Gastroesophageal sphincter (tissue), 4 donors: ENCODE data around the gene HMGN1. TPM values are rescaled to one million over a fixed set of nuclear protein-coding genes. Genes with fewer than 3 reads are reported as not detected.

Experiments used
- ATAC-seq: fragments of 150-250 bp; one replicate; pipeline ENCODE4 v1.9.1; 2016; ENCODE audit warnings: mild to moderate bottlenecking, moderate library complexity
- H3K27ac ChIP-seq, 4 donors: fragments of 200-600 bp; sonication (generic) in 3 of 4; 1 replicate in 3 of 4; 2 replicates in 1 of 4; pipeline ENCODE4 v1.5.1; 2016 to 2019
- H3K27me3 ChIP-seq: fragments of 200-600 bp; sonication (generic); one replicate; pipeline ENCODE4 v1.5.1; 2019
- H3K36me3 ChIP-seq, 2 donors: fragments of 200-600 bp; sonication (generic); one replicate each; pipeline ENCODE4 v1.5.1; 2019; ENCODE audit warnings: control low read depth in 1 of 2
- H3K4me1 ChIP-seq, 3 donors: fragments of 200-600 bp; sonication (generic); 1 replicate in 2 of 3; 2 replicates in 1 of 3; pipeline ENCODE4 v1.5.1; 2016 to 2019; ENCODE audit warnings: control low read depth in 2 of 3
- H3K4me3 ChIP-seq, 2 donors: fragments of 200-600 bp; sonication (generic); one replicate each; pipeline ENCODE4 v1.5.1; 2019; ENCODE audit warnings: mild to moderate bottlenecking in 1 of 2, moderate library complexity in 1 of 2
- H3K9me3 ChIP-seq, 3 donors: fragments of 200-600 bp; sonication (generic); one replicate each; pipeline ENCODE4 v1.5.1; 2017 to 2019; ENCODE audit warnings: control low read depth in 2 of 3
- CTCF ChIP-seq, 4 experiments: fragments of 200-600 bp in 2 of 4; fragments of 450-650 bp in 2 of 4; sonication (generic) in 1 of 4; IDR thresholded peaks; one replicate each; pipeline ENCODE4 v1.5.1; 2017 to 2019; ENCODE audit warnings: antibody characterized with exemption in 4 of 4, mild to moderate bottlenecking in 2 of 4, moderate library complexity in 2 of 4
- EP300 ChIP-seq: sonication (generic); formaldehyde crosslinking; IDR thresholded peaks from one replicate; pipeline ENCODE4 v1.6.1; 2017; ENCODE audit warnings: antibody characterized with exemption, mild to moderate bottlenecking
- POLR2A ChIP-seq, 2 donors: fragments of 450-650 bp; IDR thresholded peaks; one replicate each; pipeline ENCODE4 v1.6.1; 2017; ENCODE audit warnings: antibody characterized with exemption in 2 of 2, mild to moderate bottlenecking in 2 of 2, moderate library complexity in 1 of 2
- POLR2AphosphoS5 ChIP-seq: sonication (generic); formaldehyde crosslinking; IDR thresholded peaks from one replicate; pipeline ENCODE4 v1.6.1; 2017; ENCODE audit warnings: antibody characterized with exemption
- WGBS, 2 donors: methylation state at CpG; one replicate each; pipeline ENCODE4 v1.1.5; 2018; ENCODE audit warnings: low coverage in 1 of 2; 5-methylcytosine and 5-hydroxymethylcytosine counted together
- total RNA-seq, 4 donors: library from RNA; depleted of rRNA; stranded (reverse); fragments of >200 nt; gene quantifications; one replicate each; pipeline ENCODE4 v1.1.0, GENCODE V29; 2016

HMGN1 gene
- total RNA-seq, 4 donors from 2014 or later = 69.0 to 117 (median 80.8) TPM

- Histone ChIP-seq H3K9me3 (no peaks in the 10 kb centered on the region), H3K27me3 (no peaks in the 10 kb centered on the region), H3K36me3 (peaks cover 0 to 35% of the 10 kb centered on the region in 2 donors), H3K27ac (peak overlapping the region in 3 of 4 donors; percentile 79 to 85 (median 82)), H3K4me3 (peak overlapping the region; percentile 50 to 52), H3K4me1 (peaks cover 0 to 66% (median 16%) of the 10 kb centered on the region in 3 donors)
- WGBS, 2 donors = 0% methylated on average over 2 to 8 of the region's 10 CpGs
- ATAC-seq = no peak
- TF ChIP-seq POLR2AphosphoS5 = no peak
- peak in 1 of 4 experiments; percentile 2 for TF ChIP-seq CTCF (IDR thresholded peaks at IDR 0.05)
Measured at GRCh38 chr21:39388811-39389155, 39.9 kb upstream of the HMGN1 start.

GRCh38 chr21:39388038-39388810 lies 39.3 kb upstream of the HMGN1 start:
- Histone ChIP-seq H3K9me3 (no peaks in the 10 kb centered on the region), H3K27me3 (no peaks in the 10 kb centered on the region), H3K36me3 (peaks cover 0 to 29% of the 10 kb centered on the region in 2 donors), H3K4me1 (peaks cover 0 to 66% (median 16%) of the 10 kb centered on the region in 3 donors), H3K4me3 (peak overlapping the region; percentile 50 to 52), H3K27ac (peak overlapping the region; percentile 47 to 85 (median 80))
- 6 to 15% methylated on average over 12 to 14 of the region's 35 CpGs for WGBS, 2 donors
- peak in 1 of 2 donors; percentile 3 for TF ChIP-seq POLR2A (IDR thresholded peaks at IDR 0.05)
- peak; percentile 93 to 98 (median 96) for TF ChIP-seq CTCF (IDR thresholded peaks at IDR 0.05)
- TF ChIP-seq EP300 = no peak
- TF ChIP-seq POLR2AphosphoS5 = peak; percentile 27
- peak; percentile 79 for ATAC-seq

GRCh38 chr21:39387461-39388037 lies 38.7 kb upstream of the HMGN1 start:
- ATAC-seq = peak; percentile 66
- no peaks in the 10 kb centered on the region for H3K27me3 ChIP-seq
- peak overlapping the region; percentile 50 to 52 for H3K4me3 ChIP-seq
- peaks cover 0 to 69% (median 16%) of the 10 kb centered on the region in 3 donors for H3K4me1 ChIP-seq
- TF ChIP-seq CTCF (IDR thresholded peaks at IDR 0.05) (peak in 1 of 4 experiments; percentile 15), EP300 (no peak)
- H3K9me3 ChIP-seq = no peaks in the 10 kb centered on the region
- H3K27ac ChIP-seq = peak overlapping the region; percentile 47 to 85 (median 80)
- 1 to 5% methylated on average over 4 to 10 of the region's 21 CpGs for WGBS, 2 donors
- H3K36me3 ChIP-seq = peaks cover 0 to 22% of the 10 kb centered on the region in 2 donors

- peaks cover 0 to 16% of the 10 kb centered on the region in 2 donors for H3K36me3 ChIP-seq
- H3K9me3 ChIP-seq = no peaks in the 10 kb centered on the region
- H3K27ac ChIP-seq = peak overlapping the region in 3 of 4 donors; percentile 79 to 85 (median 82)
- H3K27me3 ChIP-seq = no peaks in the 10 kb centered on the region
- no peak for TF ChIP-seq CTCF (IDR thresholded peaks at IDR 0.05)
- no peak for TF ChIP-seq POLR2AphosphoS5
- no peak for TF ChIP-seq POLR2A (IDR thresholded peaks at IDR 0.05)
- TF ChIP-seq EP300 = no peak
- WGBS, 2 donors = 86 to 95% methylated on average over 8 to 11 of the region's 11 CpGs
- peaks cover 0 to 75% (median 16%) of the 10 kb centered on the region in 3 donors for H3K4me1 ChIP-seq
- no peak overlapping the region for H3K4me3 ChIP-seq
- ATAC-seq = no peak
Measured at GRCh38 chr21:39386899-39387298, 38.0 kb upstream of the HMGN1 start.
